Neural cell (in vitro differentiated cells): Measurements from ENCODE around the gene QSER1. TPM values are rescaled to one million over a fixed set of nuclear protein-coding genes. Genes with fewer than 3 reads are reported as not detected.

Experiments
- H2AFZ ChIP-seq: fragments of 200-600, 300-800 bp; sonication (generic), shearing (Covaris generic); 2 replicates; pipeline ENCODE4 v1.6.0; 2014; ENCODE audit warnings: low read depth, mild to moderate bottlenecking, antibody characterized with exemption, low read length, moderate library complexity
- H3F3A ChIP-seq: fragments of 200-600 bp; shearing (Covaris generic); 2 replicates; pipeline ENCODE4 v1.6.1; 2016; ENCODE audit warnings: mild to moderate bottlenecking, moderate library complexity, mixed read lengths, antibody characterized with exemption, low read length; ENCODE audit not compliant: insufficient read depth, poor library complexity, severe bottlenecking
- H3K27ac ChIP-seq: fragments of 200-600, 300-800 bp; sonication (generic), shearing (Covaris generic); 2 replicates; pipeline ENCODE4 v1.5.1; 2014; ENCODE audit warnings: mild to moderate bottlenecking, low read length, moderate library complexity
- H3K27me3 ChIP-seq: fragments of 300-800, 200-600 bp; sonication (generic), shearing (Covaris generic); 2 replicates; pipeline ENCODE4 v1.6.0; 2014; ENCODE audit warnings: mild to moderate bottlenecking, low read depth, low read length, moderate library complexity; ENCODE audit not compliant: insufficient read depth
- H3K36me3 ChIP-seq: fragments of 300-800, 200-600 bp; sonication (generic), shearing (Covaris generic); 2 replicates; pipeline ENCODE4 v1.5.1; 2014; ENCODE audit warnings: mild to moderate bottlenecking, antibody characterized with exemption, low read length, moderate library complexity; ENCODE audit not compliant: insufficient read depth
- H3K4me2 ChIP-seq: fragments of 300-800, 200-600 bp; sonication (generic), shearing (Covaris generic); 2 replicates; pipeline ENCODE4 v1.6.0; 2014; ENCODE audit warnings: mild to moderate bottlenecking, low read length
- H3K4me3 ChIP-seq: fragments of 300-800, 200-600 bp; sonication (generic), shearing (Covaris generic); 2 replicates; pipeline ENCODE4 v1.5.1; 2014; ENCODE audit warnings: mild to moderate bottlenecking, low read length, moderate library complexity
- H3K79me2 ChIP-seq: fragments of 200-600 bp; shearing (Covaris generic); replicated peaks from 2 replicates; pipeline ENCODE4 v1.6.0; 2014; ENCODE audit warnings: mild to moderate bottlenecking, low read length, moderate library complexity; ENCODE audit not compliant: insufficient read depth
- H3K9ac ChIP-seq: fragments of 300-800, 200-600 bp; sonication (generic), shearing (Covaris generic); 2 replicates; pipeline ENCODE4 v1.6.1; 2016; ENCODE audit warnings: mild to moderate bottlenecking, low read length, mixed read lengths
- H3K9me2 ChIP-seq: fragments of 200-600 bp; shearing (Covaris generic); 2 replicates; pipeline ENCODE4 v1.6.1; 2016; ENCODE audit warnings: mild to moderate bottlenecking, low read length, mixed read lengths; ENCODE audit not compliant: insufficient read depth
- H3K9me3 ChIP-seq: fragments of 200-600, 300-800 bp; sonication (generic), shearing (Covaris generic); 2 replicates; pipeline ENCODE4 v1.6.1; 2016; ENCODE audit warnings: mild to moderate bottlenecking, mixed run types, low read length, moderate library complexity, mixed read lengths
- H4K20me1 ChIP-seq: fragments of 200-600 bp; shearing (Covaris generic); 2 replicates; pipeline ENCODE4 v1.6.1; 2016; ENCODE audit warnings: mild to moderate bottlenecking, mixed run types; ENCODE audit not compliant: insufficient read depth
- CTCF ChIP-seq: fragments of 450-650 bp; IDR thresholded peaks from 2 replicates; pipeline ENCODE4 v1.5.1; 2014; ENCODE audit warnings: antibody characterized with exemption, mild to moderate bottlenecking, moderate library complexity; ENCODE audit not compliant: poor library complexity, severe bottlenecking
- EP300 ChIP-seq: fragments of 450-650 bp; conservative IDR thresholded peaks from 2 replicates; pipeline ENCODE4 v1.6.1; 2014; ENCODE audit warnings: antibody characterized with exemption, mild to moderate bottlenecking, moderate library complexity; ENCODE audit not compliant: poor library complexity, severe bottlenecking
- EZH2 ChIP-seq: fragments of 200-600, 300-800 bp; shearing (Covaris generic), sonication (generic); IDR thresholded peaks from 2 replicates; pipeline ENCODE4 v1.6.1; 2014; ENCODE audit warnings: antibody characterized with exemption, low read length, borderline replicate concordance, mild to moderate bottlenecking; ENCODE audit not compliant: insufficient read depth, poor library complexity, severe bottlenecking
- MXI1 ChIP-seq: fragments of 450-650 bp; conservative IDR thresholded peaks from 2 replicates; pipeline ENCODE4 v1.6.1; 2014; ENCODE audit warnings: antibody characterized with exemption, mild to moderate bottlenecking; ENCODE audit not compliant: poor library complexity, severe bottlenecking
- POLR2AphosphoS5 ChIP-seq: IDR thresholded peaks from 2 replicates; pipeline ENCODE4 v1.6.1; 2012
- RAD21 ChIP-seq: fragments of 450-650 bp; conservative IDR thresholded peaks from 2 replicates; pipeline ENCODE4 v1.6.1; 2014; ENCODE audit warnings: antibody characterized with exemption, mild to moderate bottlenecking, moderate library complexity
- REST ChIP-seq: IDR thresholded peaks from 2 replicates; pipeline ENCODE4 v1.6.1; 2012; ENCODE audit warnings: borderline replicate concordance
- SMC3 ChIP-seq: fragments of 450-650 bp; conservative IDR thresholded peaks from 2 replicates; pipeline ENCODE4 v1.6.1; 2014; ENCODE audit warnings: antibody characterized with exemption, mild to moderate bottlenecking, moderate library complexity; ENCODE audit not compliant: poor library complexity
- TAF1 ChIP-seq: IDR thresholded peaks from 2 replicates; pipeline ENCODE4 v1.6.1; 2012; ENCODE audit warnings: low read depth
- polyA plus RNA-seq: library from polyadenylated mRNA; depleted of rRNA; stranded (reverse); fragments of >200 nt; gene quantifications from 2 replicates; pipeline ENCODE4 v1.2.3, GENCODE V29; 2014

The QSER1 gene
- polyA plus RNA-seq, 1 donor from 2014 or later, result 18.1 TPM

- Histone ChIP-seq H3K36me3 (peaks cover 19% of the 10 kb centered on the region), H3K9ac (no peak overlapping the region), H3F3A (no peaks in the 10 kb centered on the region)
These were observed 46.4 kb downstream of the QSER1 start for GRCh38 chr11:32939046-32939445.

GRCh38 chr11:32939866-32940265 is 47.3 kb downstream of the QSER1 start:
- Histone ChIP-seq H2AFZ (no peak overlapping the region), H3K27me3 (no peaks in the 10 kb centered on the region), H3K4me2 (no peak overlapping the region), H4K20me1 (no peaks in the 10 kb centered on the region), H3K27ac (no peak overlapping the region), H3K36me3 (peaks cover 12% of the 10 kb centered on the region), H3K9me2 (no peaks in the 10 kb centered on the region), H3K4me3 (no peak overlapping the region), H3K9me3 (no peaks in the 10 kb centered on the region), H3K79me2 (peaks cover 25% of the 10 kb centered on the region), H3F3A (no peaks in the 10 kb centered on the region), H3K9ac (no peak overlapping the region)
- no peak for TF ChIP-seq RAD21
- no peak for TF ChIP-seq EZH2
- TF ChIP-seq EP300, result no peak
- no peak for TF ChIP-seq SMC3
- TF ChIP-seq MXI1, result no peak
- TF ChIP-seq REST, result no peak

More at GRCh38 chr11:32939046-32939445, 46.4 kb downstream of the QSER1 start:
- H3K9me2 ChIP-seq, result no peaks in the 10 kb centered on the region
- H3K9me3 ChIP-seq, result no peaks in the 10 kb centered on the region
- H3K4me2 ChIP-seq, result no peak overlapping the region
- H3K4me3 ChIP-seq, result no peak overlapping the region
- no peak for TF ChIP-seq MXI1
- TF ChIP-seq POLR2AphosphoS5, result no peak
- TF ChIP-seq RAD21, result no peak
- TF ChIP-seq CTCF, result no peak
- no peak for TF ChIP-seq EZH2
- no peak for TF ChIP-seq TAF1
- no peak for TF ChIP-seq SMC3
- TF ChIP-seq EP300, result no peak
- TF ChIP-seq REST, result no peak
- no peaks in the 10 kb centered on the region for H4K20me1 ChIP-seq
- no peaks in the 10 kb centered on the region for H3K27me3 ChIP-seq
- no peak overlapping the region for H3K27ac ChIP-seq
- H2AFZ ChIP-seq, result no peak overlapping the region
- H3K79me2 ChIP-seq, result peaks cover 25% of the 10 kb centered on the region
